Measurements from ENCODE around the gene AFAP1L1. TPM values are rescaled to one million over a fixed set of nuclear protein-coding genes. Genes with fewer than 3 reads are reported as not detected.

AFAP1L1 gene
- total and polyA plus RNA-seq, 9 of the 15 experiments (the other 6 are each of a cell fraction or from before 2014, with no cell fraction given), result 0.01 to 0.12 (median 0.03) TPM; not detected in 4

DNA sequence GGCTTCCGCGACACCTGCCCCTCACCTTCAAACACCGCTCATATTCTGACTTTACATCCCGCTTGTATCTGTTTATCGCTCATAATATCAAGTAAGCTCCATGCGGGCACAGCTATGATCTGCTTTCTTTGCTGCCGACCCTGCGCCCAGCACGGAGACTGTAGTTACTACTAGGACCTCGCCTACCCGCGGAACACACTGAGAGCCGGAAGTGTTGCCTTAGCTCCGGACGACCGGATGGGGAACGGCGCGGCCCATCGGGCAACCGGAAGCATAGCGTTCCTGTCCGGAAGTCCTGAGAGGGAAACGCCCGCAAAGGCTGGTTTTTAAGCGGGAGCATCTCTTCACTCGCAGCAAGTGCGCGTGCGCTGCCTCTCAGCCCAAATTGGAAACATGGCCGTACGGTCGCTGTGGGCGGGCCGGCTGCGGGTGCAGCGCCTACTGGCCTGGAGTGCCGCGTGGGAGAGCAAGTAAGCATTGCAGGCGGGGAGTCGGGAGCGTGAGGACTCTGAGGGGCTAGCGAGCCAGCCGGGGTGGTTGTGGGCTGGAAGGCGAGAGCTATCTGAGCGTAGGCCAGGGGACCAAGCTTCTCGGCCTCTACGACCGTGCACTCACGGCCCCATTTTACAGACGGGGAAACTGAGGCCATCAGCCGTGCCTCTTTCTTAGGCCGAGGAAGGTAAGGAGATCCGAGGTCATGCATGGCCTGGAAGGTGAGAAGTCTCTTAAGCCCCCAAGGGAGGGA, 73.7 kb downstream of the AFAP1L1 start, which contains the start of gene GRPEL2 (continued):
- TF ChIP-seq, protein P1, sequence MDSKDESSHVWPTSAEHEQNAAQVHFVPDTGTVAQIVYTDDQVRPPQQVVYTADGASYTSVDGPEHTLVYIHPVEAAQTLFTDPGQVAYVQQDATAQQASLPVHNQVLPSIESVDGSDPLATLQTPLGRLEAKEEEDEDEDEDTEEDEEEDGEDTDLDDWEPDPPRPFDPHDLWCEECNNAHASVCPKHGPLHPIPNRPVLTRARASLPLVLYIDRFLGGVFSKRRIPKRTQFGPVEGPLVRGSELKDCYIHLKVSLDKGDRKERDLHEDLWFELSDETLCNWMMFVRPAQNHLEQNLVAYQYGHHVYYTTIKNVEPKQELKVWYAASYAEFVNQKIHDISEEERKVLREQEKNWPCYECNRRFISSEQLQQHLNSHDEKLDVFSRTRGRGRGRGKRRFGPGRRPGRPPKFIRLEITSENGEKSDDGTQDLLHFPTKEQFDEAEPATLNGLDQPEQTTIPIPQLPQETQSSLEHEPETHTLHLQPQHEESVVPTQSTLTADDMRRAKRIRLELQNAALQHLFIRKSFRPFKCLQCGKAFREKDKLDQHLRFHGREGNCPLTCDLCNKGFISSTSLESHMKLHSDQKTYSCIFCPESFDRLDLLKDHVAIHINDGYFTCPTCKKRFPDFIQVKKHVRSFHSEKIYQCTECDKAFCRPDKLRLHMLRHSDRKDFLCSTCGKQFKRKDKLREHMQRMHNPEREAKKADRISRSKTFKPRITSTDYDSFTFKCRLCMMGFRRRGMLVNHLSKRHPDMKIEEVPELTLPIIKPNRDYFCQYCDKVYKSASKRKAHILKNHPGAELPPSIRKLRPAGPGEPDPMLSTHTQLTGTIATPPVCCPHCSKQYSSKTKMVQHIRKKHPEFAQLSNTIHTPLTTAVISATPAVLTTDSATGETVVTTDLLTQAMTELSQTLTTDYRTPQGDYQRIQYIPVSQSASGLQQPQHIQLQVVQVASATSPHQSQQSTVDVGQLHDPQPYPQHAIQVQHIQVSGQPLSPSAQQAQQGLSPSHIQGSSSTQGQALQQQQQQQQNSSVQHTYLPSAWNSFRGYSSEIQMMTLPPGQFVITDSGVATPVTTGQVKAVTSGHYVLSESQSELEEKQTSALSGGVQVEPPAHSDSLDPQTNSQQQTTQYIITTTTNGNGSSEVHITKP (IDR thresholded peaks at IDR 0.05; ENCODE audit: partially characterized antibody), result peak; percentile 71
- TF ChIP-seq ZC3H4 (CRISPR knock-in tag; IDR thresholded peaks at IDR 0.05; ENCODE audit: borderline replicate concordance) (no peak), HNRNPLL (IDR thresholded peaks at IDR 0.05; ENCODE audit: low read depth, low read length, poor library complexity, severe bottlenecking) (peak; percentile 40), ZBTB12 (CRISPR knock-in tag; IDR thresholded peaks at IDR 0.05) (no peak), ZNF830 (CRISPR knock-in tag; IDR thresholded peaks at IDR 0.05) (peak; percentile 73; the same call in 1 of the 2 replicates), HMBOX1 (IDR thresholded peaks at IDR 0.05) (0 out of 2 replicates have a peak, but pooled peaks have one; percentile 29), GATAD2A (IDR thresholded peaks at IDR 0.05) (no peak), MLLT1 (IDR thresholded peaks at IDR 0.05) (peak; percentile 28 to 60; a peak in 1 of 4 replicates), ZNF217 (CRISPR knock-in tag; IDR thresholded peaks at IDR 0.05) (no peak), NONO (IDR thresholded peaks at IDR 0.05; ENCODE audit: low read depth in 2 of 2, low read length in 1 of 2) (no peak), KAT7 (CRISPR knock-in tag; IDR thresholded peaks at IDR 0.05; ENCODE audit: borderline replicate concordance) (no peak)
- TF ChIP-seq, protein P2, sequence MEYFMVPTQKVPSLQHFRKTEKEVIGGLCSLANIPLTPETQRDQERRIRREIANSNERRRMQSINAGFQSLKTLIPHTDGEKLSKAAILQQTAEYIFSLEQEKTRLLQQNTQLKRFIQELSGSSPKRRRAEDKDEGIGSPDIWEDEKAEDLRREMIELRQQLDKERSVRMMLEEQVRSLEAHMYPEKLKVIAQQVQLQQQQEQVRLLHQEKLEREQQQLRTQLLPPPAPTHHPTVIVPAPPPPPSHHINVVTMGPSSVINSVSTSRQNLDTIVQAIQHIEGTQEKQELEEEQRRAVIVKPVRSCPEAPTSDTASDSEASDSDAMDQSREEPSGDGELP (CRISPR knock-in tag; IDR thresholded peaks at IDR 0.05; ENCODE audit: borderline replicate concordance), result peak; percentile 91
- TF ChIP-seq, protein P3, sequence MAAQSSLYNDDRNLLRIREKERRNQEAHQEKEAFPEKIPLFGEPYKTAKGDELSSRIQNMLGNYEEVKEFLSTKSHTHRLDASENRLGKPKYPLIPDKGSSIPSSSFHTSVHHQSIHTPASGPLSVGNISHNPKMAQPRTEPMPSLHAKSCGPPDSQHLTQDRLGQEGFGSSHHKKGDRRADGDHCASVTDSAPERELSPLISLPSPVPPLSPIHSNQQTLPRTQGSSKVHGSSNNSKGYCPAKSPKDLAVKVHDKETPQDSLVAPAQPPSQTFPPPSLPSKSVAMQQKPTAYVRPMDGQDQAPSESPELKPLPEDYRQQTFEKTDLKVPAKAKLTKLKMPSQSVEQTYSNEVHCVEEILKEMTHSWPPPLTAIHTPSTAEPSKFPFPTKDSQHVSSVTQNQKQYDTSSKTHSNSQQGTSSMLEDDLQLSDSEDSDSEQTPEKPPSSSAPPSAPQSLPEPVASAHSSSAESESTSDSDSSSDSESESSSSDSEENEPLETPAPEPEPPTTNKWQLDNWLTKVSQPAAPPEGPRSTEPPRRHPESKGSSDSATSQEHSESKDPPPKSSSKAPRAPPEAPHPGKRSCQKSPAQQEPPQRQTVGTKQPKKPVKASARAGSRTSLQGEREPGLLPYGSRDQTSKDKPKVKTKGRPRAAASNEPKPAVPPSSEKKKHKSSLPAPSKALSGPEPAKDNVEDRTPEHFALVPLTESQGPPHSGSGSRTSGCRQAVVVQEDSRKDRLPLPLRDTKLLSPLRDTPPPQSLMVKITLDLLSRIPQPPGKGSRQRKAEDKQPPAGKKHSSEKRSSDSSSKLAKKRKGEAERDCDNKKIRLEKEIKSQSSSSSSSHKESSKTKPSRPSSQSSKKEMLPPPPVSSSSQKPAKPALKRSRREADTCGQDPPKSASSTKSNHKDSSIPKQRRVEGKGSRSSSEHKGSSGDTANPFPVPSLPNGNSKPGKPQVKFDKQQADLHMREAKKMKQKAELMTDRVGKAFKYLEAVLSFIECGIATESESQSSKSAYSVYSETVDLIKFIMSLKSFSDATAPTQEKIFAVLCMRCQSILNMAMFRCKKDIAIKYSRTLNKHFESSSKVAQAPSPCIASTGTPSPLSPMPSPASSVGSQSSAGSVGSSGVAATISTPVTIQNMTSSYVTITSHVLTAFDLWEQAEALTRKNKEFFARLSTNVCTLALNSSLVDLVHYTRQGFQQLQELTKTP (IDR thresholded peaks at IDR 0.05; ENCODE audit: low read depth in 1 of 2, partially characterized antibody in 2 of 2), result peak; percentile 19 to 65

Data from K562 (cell line).